Tibial artery (tissue), 4 donors: Measurements from ENCODE around the gene AARSD1.

Experiments used
- DNase-seq, 2 donors: peaks; one replicate each; pipeline ENCODE4 v3.0.0-alpha.2; 2019
- H3K27ac ChIP-seq, 2 donors: fragments of 200-600 bp; sonication (generic) in 1 of 2; 1 replicate in 1 of 2; 2 replicates in 1 of 2; pipeline ENCODE4 v1.5.1; 2018 to 2019; ENCODE audit warnings: mild to moderate bottlenecking in 1 of 2
- H3K27me3 ChIP-seq, 2 donors: fragments of 200-600 bp; sonication (generic) in 1 of 2; one replicate each; pipeline versions ENCODE4 v1.5.1 to v1.6.0; 2016 to 2019
- H3K36me3 ChIP-seq, 3 donors: fragments of 200-600 bp; sonication (generic) in 2 of 3; one replicate each; pipeline ENCODE4 v1.5.1; 2016 to 2019; ENCODE audit warnings: mild to moderate bottlenecking in 2 of 3
- H3K4me1 ChIP-seq, 4 donors: fragments of 200-600 bp; sonication (generic) in 2 of 4; 1 replicate in 3 of 4; 2 replicates in 1 of 4; pipeline ENCODE4 v1.5.1; 2016 to 2019
- H3K4me3 ChIP-seq, 2 donors: fragments of 200-600 bp; sonication (generic) in 1 of 2; 1 replicate in 1 of 2; 2 replicates in 1 of 2; pipeline ENCODE4 v1.5.1; 2018 to 2019; ENCODE audit warnings: mild to moderate bottlenecking in 2 of 2
- H3K9me3 ChIP-seq, 3 donors: fragments of 200-600 bp; sonication (generic) in 1 of 3; one replicate each; pipeline ENCODE4 v1.5.1; 2016 to 2019
- intact Hi-C: fragments of 100-400 bp; cut with DNase I; formaldehyde crosslinking; loops from one replicate; pipeline ENCODE4 v1.15.0; 2023; ENCODE audit warnings: low total_unique reads
- TF ChIP-seq, protein P1 (sequence below), 2 experiments: fragments of 200-600 bp in 1 of 2; fragments of 450-650 bp in 1 of 2; IDR thresholded peaks; one replicate each; pipeline ENCODE4 v1.5.1; 2017 to 2019; ENCODE audit warnings: antibody characterized with exemption in 2 of 2, mild to moderate bottlenecking in 1 of 2, moderate library complexity in 1 of 2

AARSD1 gene

GRCh38 chr17:42964161-42964932 is at the start of gene AARSD1:
Gene AARSD1 (minus strand): TSS chr17:42964454. CDS start chr17:42964440, 14 bp downstream.
- Histone ChIP-seq H3K27me3 (no peaks in the 10 kb centered on the region), H3K9me3 (no peaks in the 10 kb centered on the region), H3K36me3 (peaks cover 19 to 29% (median 25%) of the 10 kb centered on the region in 3 donors), H3K27ac (peak within 1 kb of the TSS; percentile 80 to 84), H3K4me1 (peaks cover 0 to 16% (median 6%) of the 10 kb centered on the region in 4 donors), H3K4me3 (peak within 1 kb of the TSS; percentile 61 to 65)
- TF ChIP-seq, protein P1, sequence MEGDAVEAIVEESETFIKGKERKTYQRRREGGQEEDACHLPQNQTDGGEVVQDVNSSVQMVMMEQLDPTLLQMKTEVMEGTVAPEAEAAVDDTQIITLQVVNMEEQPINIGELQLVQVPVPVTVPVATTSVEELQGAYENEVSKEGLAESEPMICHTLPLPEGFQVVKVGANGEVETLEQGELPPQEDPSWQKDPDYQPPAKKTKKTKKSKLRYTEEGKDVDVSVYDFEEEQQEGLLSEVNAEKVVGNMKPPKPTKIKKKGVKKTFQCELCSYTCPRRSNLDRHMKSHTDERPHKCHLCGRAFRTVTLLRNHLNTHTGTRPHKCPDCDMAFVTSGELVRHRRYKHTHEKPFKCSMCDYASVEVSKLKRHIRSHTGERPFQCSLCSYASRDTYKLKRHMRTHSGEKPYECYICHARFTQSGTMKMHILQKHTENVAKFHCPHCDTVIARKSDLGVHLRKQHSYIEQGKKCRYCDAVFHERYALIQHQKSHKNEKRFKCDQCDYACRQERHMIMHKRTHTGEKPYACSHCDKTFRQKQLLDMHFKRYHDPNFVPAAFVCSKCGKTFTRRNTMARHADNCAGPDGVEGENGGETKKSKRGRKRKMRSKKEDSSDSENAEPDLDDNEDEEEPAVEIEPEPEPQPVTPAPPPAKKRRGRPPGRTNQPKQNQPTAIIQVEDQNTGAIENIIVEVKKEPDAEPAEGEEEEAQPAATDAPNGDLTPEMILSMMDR (IDR thresholded peaks at IDR 0.05) = no peak
- peak; percentile 87 to 94 for DNase-seq
- intact Hi-C loops = no loop called here

GRCh38 chr17:43013296-43013695 is 49.0 kb upstream of the AARSD1 start:
- Histone ChIP-seq H3K9me3 (no peaks in the 10 kb centered on the region), H3K4me3 (no peak overlapping the region), H3K27me3 (no peaks in the 10 kb centered on the region), H3K36me3 (peaks cover 9 to 59% (median 40%) of the 10 kb centered on the region in 3 donors), H3K4me1 (peaks cover 0 to 7% (median 0%) of the 10 kb centered on the region in 4 donors), H3K27ac (no peak overlapping the region)
- intact Hi-C loops = no loop called here
- no peak for DNase-seq
- TF ChIP-seq, protein P1 (IDR thresholded peaks at IDR 0.05) = no peak

DNA sequence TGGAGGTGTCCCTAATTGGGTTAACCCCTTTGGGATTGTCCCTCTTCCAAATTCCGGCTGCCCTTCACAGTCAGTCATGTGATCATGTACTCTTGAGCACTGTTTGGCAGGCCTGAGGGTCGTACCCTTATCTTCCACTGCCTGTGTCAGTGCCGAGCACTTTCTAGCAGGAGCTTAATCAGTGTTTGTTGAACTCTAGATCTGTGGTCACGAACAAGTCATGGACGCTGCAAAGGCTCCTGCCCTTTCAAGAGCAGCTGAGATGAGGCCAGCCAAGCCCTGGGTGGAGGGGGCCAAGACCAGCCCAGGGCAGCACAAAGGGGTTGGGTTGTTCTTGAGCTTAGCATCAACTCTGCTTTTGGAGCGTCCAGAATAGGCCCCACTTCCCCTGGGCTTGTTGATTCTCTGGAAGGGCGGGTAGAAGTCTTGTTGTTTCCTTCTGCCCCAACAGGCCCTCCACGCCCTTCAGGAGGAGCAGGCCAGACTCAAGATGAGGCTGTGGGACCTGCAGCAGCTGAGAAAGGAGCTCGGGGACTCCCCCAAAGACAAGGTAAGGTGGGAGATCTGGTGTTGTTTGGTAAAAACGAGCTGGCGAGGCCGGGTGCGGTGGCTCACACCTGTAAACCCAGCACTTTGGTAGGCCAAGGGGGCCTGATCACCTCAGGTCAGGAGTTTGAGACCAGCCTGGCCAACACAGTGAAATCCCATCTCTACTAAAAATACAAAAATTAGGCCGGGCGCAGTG is 47.6 kb upstream of the AARSD1 start:
- intact Hi-C loops = no loop called here
- TF ChIP-seq, protein P1 (IDR thresholded peaks at IDR 0.05) = no peak
- H3K4me3 ChIP-seq = no peak overlapping the region
- H3K9me3 ChIP-seq = no peaks in the 10 kb centered on the region
- H3K27me3 ChIP-seq = no peaks in the 10 kb centered on the region
- H3K36me3 ChIP-seq = peaks cover 9 to 48% (median 29%) of the 10 kb centered on the region in 3 donors
- H3K27ac ChIP-seq = no peak overlapping the region
- DNase-seq = no peak
- H3K4me1 ChIP-seq = peaks cover 0 to 13% (median 6%) of the 10 kb centered on the region in 4 donors

GRCh38 chr17:43010667-43011308 is 46.5 kb upstream of the AARSD1 start:
- no peak overlapping the region for H3K27ac ChIP-seq
- peaks cover 0 to 16% (median 8%) of the 10 kb centered on the region in 4 donors for H3K4me1 ChIP-seq
- intact Hi-C loops = no loop called here

More at GRCh38 chr17:43010667-43011308, 46.5 kb upstream of the AARSD1 start:
- Histone ChIP-seq H3K36me3 (peaks cover 4 to 37% (median 18%) of the 10 kb centered on the region in 3 donors), H3K9me3 (no peaks in the 10 kb centered on the region), H3K27me3 (no peaks in the 10 kb centered on the region), H3K4me3 (no peak overlapping the region)
- TF ChIP-seq, protein P1 (IDR thresholded peaks at IDR 0.05) = no peak
- no peak for DNase-seq
